ENCODE measurements around the gene ZNF654. TPM values are rescaled to one million over a fixed set of nuclear protein-coding genes. Genes with fewer than 3 reads are reported as not detected.

ZNF654 gene
- total and polyA plus RNA-seq, 10 of the 15 experiments (the other 5 are each of a cell fraction or from before 2014, with no cell fraction given) = 2.7 to 14.2 (median 10.0) TPM

- TF ChIP-seq NR2C2 (IDR thresholded peaks at IDR 0.05; ENCODE audit: borderline replicate concordance, control insufficient read depth, insufficient read length, low read depth) (no peak), NFYB (IDR thresholded peaks at IDR 0.05; ENCODE audit: insufficient read depth, low read depth, low read length) (no peak), RELB (IDR thresholded peaks at IDR 0.05; ENCODE audit: low read depth) (no peak), CEBPB (IDR thresholded peaks at IDR 0.05; ENCODE audit: borderline replicate concordance in 1 of 2, low read depth in 2 of 2, low read length in 2 of 2) (no peak), ZNF274 (IDR thresholded peaks at IDR 0.05; ENCODE audit: insufficient read depth, insufficient read length) (no peak), BCLAF1 (IDR thresholded peaks at IDR 0.05) (no peak)
Observed at GRCh38 chr3:88150371-88150770, 91.3 kb downstream of the ZNF654 start (continued).

- no peaks in the 10 kb centered on the region for H3K36me3 ChIP-seq (ENCODE audit: control insufficient read depth in 2 of 2, insufficient read depth in 2 of 2, low read length in 1 of 2)
- no peaks in the 10 kb centered on the region for H3K9me3 ChIP-seq (replicated peaks; ENCODE audit: control insufficient read depth, insufficient read depth, low read length)
- ChIA-PET CTCF (interaction anchor here (1.0 to 1.5 kb wide), 4 partner anchors 9 to 1290 kb away, joined by 3 to 4 read pairs (median 4); no protein-coding TSS in a partner anchor), RAD21 (ENCODE audit: unreplicated experiment) (interaction anchor here (1.1 kb wide), 2 partner anchors 92 to 119 kb away, joined by 3 to 5 read pairs; partner anchors contain the start of genes CGGBP1 and ZNF654), SMC1A (ENCODE audit: uncharacterized antibody, unreplicated experiment) (interaction anchor here (0.6 to 2.6 kb wide), 8 partner anchors 9 to 142 kb away, joined by 3 to 12 read pairs (median 4); partner anchors contain the start of genes CGGBP1 and ZNF654), POLR2A (interaction anchor here (0.7 to 4.6 kb wide), 7 partner anchors 13 to 475 kb away, joined by 3 to 27 read pairs (median 3); partner anchors contain the start of genes CGGBP1 and ZNF654)
- intact Hi-C loops (cut with micrococcal nuclease; ENCODE audit: unreplicated experiment) = loop anchor here (2.0 kb wide), 1 partner anchor 92 kb away; the partner anchor contains the start of genes CGGBP1 and ZNF654
- H4K20me1 ChIP-seq (ENCODE audit: control insufficient read depth, insufficient read depth) = no peaks in the 10 kb centered on the region
- BruUV-seq (replicated peaks) = no TSS peak
- ATAC-seq (no peak), FAIRE-seq (no peak), DNase-seq (ENCODE audit: low read depth, low spot score) (no peak)
- H3K4me1 ChIP-seq (ENCODE audit: control insufficient read depth, insufficient read depth, low read length) = no peaks in the 10 kb centered on the region; the same call in 1 of the 2 replicates
- H3K27ac ChIP-seq (ENCODE audit: control insufficient read depth, insufficient read depth) = peak overlapping the region; percentile 96
- peak overlapping the region; percentile 92 for H3K9ac ChIP-seq (ENCODE audit: control insufficient read depth, insufficient read depth, low read length)
- no peaks in the 10 kb centered on the region for H3K27me3 ChIP-seq (replicated peaks in 1 of 2; ENCODE audit: control insufficient read depth in 2 of 2, insufficient read depth in 2 of 2, low read length in 1 of 2)
- 2% methylated on average over 6 of the region's 6 CpGs for WGBS (ENCODE audit: insufficient coverage, insufficient replicate concordance, low lambda C conversion rate, missing lambda C conversion rate)
- H3K79me2 ChIP-seq (ENCODE audit: control insufficient read depth, insufficient read depth, low read length) = peaks cover 57% of the 10 kb centered on the region
- H3K4me3 ChIP-seq = peak overlapping the region; percentile 77
- in situ Hi-C loops (cut with MboI) = no loop called here
- H2AFZ ChIP-seq (ENCODE audit: control insufficient read depth, low read depth, low read length) = no peak overlapping the region
- H3K4me2 ChIP-seq (ENCODE audit: control insufficient read depth, insufficient read depth) = 0 out of 2 replicates have a peak overlapping the region, but pooled peaks have one; percentile 20
- TF ChIP-seq ZBTB4 (CRISPR knock-in tag; IDR thresholded peaks at IDR 0.05) (no peak), E4F1 (IDR thresholded peaks at IDR 0.05; ENCODE audit: borderline replicate concordance, partially characterized antibody) (no peak), TCF3 (IDR thresholded peaks at IDR 0.05; ENCODE audit: borderline replicate concordance, insufficient read depth, low read depth, low read length) (no peak), PML (IDR thresholded peaks at IDR 0.05; ENCODE audit: low read length) (no peak)
Observed at GRCh38 chr3:88150806-88151205, 91.8 kb downstream of the ZNF654 start.
